OCI-LY3 (cell line): ENCODE data around the gene ACACB.

ENCODE experiments used
- EZH2phosphoT487 ChIP-seq: fragments of 200-600 bp; shearing (Covaris generic); IDR thresholded peaks from 2 replicates; pipeline ENCODE4 v1.6.1; 2018; ENCODE audit warnings: antibody characterized with exemption, mixed run types, low read depth
- TF ChIP-seq, protein P1 (sequence below): fragments of 200-600, 300-600 bp; sonication (generic); IDR thresholded peaks from 2 replicates; pipeline ENCODE4 v1.5.1; 2014; ENCODE audit warnings: antibody characterized with exemption, low read length, low read depth

DNA sequence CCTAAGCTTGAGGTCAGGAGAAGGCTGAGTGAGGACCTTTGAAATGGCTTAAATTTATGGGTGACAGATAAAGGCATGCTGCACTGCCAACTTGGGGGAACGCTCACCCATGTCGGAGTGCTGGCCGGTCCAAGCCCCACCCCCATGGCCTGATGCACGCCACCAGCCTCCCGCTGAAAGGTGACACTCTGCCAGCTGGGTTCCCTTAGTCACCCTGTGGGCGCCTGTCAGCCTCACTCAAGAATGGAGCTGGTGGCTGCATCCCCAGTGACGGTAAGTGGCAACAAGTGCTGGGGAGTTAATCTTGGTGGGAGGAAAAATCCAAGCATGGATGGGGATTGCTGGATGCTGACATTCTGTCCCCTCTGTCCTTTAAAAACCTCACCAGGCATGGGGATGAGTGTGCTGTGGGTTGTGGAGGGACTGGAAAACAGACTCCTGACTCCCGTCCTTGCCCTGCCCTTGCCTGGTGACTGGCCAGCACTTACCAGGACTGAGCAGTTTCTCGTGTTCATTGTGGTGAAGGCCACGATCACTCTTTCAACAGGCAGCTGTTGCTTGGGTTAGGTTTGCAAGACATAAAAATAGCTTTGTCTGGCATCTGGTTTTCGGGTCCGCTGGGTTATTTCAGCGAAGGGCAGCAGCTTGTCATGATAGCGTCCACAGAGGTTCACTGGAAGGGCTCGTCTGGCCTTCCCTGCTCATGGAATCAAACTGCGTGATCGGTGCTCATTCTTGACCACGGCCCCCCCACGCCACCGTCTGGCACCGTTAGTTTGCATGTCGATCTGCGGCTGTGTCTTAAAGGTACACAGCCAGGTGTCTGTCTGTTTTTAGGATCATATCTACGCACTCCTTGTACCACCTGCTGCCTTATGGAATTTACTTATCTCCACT lies 15.0 kb downstream of the ACACB start:
- TF ChIP-seq, protein P1, sequence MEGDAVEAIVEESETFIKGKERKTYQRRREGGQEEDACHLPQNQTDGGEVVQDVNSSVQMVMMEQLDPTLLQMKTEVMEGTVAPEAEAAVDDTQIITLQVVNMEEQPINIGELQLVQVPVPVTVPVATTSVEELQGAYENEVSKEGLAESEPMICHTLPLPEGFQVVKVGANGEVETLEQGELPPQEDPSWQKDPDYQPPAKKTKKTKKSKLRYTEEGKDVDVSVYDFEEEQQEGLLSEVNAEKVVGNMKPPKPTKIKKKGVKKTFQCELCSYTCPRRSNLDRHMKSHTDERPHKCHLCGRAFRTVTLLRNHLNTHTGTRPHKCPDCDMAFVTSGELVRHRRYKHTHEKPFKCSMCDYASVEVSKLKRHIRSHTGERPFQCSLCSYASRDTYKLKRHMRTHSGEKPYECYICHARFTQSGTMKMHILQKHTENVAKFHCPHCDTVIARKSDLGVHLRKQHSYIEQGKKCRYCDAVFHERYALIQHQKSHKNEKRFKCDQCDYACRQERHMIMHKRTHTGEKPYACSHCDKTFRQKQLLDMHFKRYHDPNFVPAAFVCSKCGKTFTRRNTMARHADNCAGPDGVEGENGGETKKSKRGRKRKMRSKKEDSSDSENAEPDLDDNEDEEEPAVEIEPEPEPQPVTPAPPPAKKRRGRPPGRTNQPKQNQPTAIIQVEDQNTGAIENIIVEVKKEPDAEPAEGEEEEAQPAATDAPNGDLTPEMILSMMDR: no peak
- TF ChIP-seq EZH2phosphoT487: no peak
